OCI-M2 (cell line): ENCODE measurements around the gene BAX.

Experiments used
- DNase-seq: peaks from one replicate; lab custom pipeline; 2025; ENCODE audit not compliant: unreplicated experiment; lab: John Stamatoyannopoulos, UW

The BAX gene

DNA sequence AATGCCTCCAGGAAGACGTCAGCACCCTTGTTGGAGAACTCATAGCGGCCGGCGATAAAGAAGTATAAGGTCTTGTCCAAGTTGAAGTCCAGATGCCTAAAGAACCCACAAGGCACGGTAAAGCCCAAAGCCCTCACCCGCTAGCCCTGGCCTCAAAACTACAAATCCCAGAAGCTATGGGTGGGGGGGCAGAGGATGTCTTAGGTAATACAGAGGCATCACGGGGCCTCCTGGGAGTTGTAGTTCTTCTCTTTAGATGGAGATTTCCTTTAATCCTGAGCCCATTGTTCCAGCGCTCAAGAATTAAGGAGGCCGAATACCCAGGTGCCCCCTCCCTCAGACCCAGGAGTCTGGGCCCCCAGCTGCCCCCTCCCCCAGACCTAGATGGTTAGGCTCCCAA is 27.6 kb downstream of the BAX start:
- DNase-seq = no peak

DNA sequence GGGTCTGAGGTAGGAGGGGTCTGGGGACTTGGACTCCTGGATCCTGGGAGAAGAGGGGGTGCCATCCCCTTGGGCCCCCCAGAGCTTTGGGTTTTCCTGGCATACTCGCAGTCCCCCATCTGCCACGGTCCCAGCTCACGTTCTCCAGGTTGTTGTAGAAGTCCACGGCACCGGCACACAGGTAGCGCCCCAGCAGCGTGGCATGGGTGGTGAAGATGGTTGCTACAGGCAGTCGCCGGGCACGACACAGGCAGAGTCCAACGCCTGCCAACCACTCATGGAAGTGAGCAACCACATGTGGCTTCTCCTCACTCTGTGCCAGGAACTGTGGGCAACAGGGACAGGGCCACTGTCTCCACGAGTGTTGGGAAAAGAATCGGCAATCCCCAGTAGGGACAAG is 31.0 kb downstream of the BAX start:
- DNase-seq = no peak

DNA sequence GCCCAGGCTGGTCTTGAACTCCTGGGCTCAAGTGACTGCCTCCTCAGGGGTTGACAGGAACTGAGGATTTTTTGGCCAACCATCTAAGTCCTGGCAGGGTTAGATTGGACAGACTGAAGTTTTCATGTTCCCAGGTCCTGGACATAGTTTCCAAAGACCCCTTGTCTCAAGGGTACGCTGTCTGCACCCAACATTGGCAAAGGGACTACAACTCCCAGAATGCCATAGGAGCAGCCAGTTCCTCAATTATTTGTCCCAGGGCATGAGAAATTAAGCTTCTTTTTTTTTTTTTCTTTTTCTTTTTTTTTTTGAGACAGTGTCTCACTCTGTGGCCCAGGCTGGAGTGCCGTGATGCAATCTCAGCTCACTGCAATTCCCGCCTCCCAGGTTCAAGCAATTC is 31.5 kb downstream of the BAX start:
- DNase-seq = no peak

DNA sequence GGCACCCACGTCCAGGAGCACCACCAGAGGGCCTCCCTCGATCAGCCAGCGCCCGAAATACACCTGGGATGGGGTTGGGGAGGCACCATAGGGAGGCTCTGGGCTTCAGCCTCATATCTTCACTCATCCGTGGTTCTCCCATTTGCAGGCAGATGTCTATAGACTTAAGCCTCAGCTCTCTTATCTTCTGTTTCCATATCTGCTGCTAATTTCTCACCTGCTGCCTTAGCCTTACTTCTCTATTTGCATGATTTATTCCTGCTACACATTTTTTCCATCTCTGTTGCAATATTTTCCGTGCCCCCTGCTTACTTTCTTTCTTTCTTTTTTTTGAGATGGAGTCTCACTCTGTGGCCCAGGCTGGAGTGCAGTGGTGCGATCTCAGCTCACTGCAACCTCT is 32.6 kb downstream of the BAX start:
- no peak for DNase-seq

DNA sequence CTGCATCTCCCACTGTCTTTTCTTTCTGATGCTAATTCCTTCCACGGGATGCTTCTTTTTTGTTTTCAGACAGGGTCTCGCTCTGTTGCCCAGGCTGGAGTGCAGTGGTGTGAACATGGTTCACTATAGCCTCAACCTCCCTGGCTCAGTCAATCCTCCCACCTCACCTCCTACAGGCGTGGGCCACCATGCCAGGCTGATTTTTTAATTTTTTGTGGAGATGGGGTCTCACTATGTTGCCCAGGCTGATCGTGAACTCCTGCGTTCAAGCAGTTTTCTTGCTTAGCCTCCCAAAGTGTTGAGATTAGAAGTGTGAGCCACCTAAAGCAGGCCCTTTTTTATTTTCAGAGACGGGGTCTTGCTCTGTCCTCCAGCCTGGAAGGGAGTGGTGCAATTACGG is 33.6 kb downstream of the BAX start:
- DNase-seq = no peak

DNA sequence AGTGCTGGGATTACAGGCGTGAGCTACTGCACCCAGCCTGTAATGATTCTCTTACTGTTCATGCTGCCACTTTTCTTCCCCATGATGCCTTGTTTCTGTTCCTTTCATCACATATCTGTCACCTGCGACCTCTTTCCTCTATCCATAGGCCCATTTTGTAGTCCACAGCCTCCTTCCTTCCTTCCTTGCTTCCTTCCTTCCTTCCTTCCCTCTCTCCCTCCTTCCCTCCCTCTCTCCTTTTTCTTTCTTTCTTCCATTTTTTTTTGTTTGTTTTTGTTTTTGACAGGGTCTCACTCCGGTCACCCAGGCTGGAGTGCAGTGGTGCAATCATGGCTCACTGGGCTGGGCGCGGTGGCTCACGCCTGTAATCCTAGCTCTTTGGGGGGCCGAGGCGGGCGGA is 34.2 kb downstream of the BAX start:
- no peak for DNase-seq

DNA sequence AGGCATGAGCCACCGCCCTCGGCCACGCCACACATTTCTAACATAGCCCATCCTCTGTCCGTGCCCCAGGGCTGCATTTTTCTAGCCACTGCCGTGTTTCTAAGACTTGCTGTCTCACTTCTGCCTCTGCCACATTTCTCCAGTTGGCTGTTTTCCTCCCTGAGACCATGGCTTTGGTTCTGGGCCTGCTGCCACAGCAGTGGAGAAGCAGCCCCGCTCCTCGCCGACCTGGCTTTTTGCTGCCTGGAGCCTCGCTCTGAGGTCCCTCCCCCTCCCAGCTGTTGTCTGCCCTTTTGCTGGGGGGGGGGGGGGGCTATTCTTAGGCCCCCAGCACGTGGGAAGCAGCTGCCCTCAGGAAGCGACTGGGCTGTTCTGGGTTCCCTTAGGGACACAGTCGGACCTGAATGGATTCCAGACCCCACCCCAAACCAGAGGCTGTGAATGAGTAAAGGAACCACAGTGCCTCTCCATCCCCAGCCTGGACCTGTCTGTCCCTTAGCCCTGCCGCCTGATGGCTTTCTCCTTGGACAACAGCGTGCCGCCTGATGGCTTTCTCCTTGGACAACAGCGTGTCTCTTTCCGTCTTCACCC is 35.1 kb downstream of the BAX start:
- DNase-seq = no peak

DNA sequence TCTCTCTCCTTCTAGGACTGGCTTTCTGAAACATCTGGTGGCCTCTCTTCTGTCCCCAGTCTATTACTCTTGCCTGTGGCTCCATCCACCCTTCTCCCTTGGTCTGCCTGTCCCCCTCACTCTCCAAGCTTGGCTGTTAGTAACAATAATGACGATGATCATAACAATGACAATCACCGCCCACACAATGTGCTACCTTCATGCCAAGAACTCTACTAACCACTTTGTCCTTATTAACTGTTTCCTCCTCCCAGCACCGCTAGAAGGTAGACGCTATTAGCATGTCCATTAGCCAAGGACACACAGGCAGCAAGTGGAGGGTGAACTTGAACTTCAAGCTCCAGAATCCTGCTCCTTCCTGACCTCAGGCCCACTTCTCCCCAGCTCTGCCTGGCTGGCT is 35.7 kb downstream of the BAX start:
- DNase-seq = no peak

DNA sequence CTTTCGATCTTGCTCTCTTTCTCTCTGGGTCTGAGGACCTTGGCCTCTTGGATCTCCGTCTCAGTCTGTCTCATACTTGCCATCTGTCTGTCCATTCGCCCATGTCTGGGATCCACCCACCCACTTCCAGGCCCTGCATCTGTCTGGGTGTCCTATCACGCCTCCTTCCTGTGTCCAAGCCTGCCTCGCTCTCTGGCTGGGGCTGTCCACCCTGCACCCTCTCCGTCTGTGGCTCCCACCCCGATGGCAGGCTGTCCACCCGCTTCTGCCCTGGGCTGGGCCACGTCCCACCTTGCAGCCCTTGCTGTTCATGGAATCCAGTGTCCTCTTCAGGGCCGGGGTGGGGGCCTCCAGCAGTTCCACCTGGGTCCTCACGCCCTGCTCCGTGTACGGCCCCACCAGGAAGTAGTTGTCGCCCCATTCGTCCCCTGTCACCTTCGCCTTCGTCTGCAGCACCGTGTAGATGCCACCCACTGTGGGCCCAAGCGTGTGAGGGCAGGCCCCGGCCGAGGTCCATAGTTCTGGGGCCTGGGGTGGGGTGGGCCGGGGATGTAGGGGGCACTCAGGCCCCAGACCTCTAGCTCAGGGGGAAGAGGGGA is 36.4 kb downstream of the BAX start:
- no peak for DNase-seq

DNA sequence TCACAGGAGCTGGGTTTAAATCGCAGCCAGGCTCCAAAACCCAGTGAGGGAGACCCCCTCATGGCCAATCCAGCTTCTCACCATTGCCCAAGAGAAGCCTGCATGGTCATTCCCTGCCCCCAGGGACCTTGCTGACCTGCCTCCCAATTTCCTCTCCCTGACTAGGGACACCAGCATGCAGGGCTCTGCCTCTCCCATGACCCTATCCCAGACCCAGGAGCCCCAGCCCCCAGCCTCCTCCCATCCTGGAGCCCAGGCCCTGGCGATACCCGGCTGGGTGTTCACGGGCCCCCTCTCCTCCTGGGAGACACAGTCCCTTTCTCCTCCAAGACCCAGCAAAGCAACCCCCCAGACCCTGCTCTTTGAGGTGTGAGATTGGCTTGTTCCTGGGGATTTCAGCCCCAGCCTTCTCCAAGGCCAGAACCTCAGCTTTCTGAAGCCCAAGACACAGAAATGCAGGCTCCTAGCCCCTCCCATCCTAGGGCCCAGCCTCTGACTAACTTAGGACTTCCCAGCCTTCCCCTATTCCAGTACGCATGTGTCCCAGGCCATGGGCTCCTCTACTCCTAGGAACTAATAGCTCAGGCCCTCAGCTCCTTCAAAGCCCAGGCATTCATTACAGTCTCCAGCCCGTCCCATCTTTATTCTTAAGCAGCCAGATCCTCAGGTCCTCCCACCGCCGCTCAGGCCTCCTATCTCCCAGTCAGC is 37.4 kb downstream of the BAX start:
- DNase-seq = no peak

DNA sequence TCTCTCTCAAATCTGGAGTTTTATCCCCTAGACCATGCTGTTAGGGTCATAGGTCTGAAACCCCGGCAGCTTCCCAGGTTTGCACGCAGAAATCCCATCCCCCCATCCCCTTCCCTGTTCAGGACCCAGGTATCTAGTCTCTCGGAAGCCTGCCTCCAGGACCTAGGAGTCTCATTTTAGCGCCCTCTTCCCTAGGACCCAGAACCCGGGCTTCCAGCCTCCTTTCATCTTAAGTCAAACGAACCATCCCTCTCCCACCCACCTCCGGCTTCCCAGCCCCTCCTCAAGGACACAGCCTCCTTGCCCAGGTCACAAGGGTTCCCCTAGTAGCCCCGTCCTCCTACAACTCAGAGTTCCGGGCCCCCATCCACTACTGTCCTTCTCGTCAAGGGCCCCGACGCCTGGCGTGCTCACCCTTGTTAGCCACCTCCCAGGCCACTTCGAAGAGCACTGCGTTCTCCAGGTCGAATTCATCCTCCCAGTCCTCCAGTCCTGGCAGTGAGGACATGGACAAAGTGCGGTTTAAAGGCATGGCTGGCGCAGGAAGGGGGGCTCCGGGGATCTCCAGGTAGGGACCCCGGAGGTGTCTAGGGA is 38.0 kb downstream of the BAX start:
- DNase-seq = no peak

DNA sequence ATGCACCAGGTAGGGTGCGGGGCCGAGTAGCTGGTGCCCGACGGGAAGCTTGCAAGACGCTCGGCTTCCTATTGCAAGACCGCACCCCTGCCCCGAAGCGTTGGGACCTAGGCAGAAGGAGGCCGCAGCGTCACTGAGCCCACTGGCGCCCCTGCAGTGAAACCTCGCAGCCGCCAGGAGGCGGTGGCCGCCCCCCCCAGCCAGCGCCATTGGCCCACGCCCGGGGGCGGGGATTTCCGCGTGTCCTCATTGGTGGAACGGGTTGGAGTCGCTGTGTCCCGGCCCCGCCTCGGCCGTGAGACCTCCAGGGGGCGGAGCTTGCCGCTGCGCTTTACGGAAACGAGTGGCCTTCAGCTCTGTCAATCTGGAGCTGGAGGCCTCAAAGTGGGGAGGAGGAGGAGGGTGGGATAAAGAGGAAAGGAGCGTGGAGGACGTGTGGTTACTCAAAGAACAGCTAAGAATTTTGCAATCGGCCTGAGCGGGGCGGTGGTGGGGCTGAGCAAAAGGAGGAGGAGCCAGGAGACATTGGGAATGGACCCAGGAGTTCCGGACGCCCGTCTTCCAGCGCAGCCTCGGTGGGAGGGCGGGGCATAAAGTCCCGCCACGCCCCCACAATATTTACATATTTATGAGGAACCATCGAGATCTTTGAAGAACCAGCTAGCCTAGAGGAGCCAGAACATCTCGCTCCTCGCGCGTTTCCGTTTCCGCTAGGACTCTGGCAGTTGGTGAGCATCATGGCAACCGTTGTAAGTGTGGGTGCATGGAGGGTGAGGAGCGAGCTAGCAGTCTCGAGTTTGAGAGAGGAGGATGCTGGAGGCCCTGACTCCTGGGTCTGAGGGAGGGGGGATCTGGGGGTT is 38.7 kb downstream of the BAX start, which contains the start of the genes GYS1 and RUVBL2:
TSS of gene GYS1 (minus strand) at position 135 of the 860 bp plus-strand sequence. CDS start 197 bp downstream, outside the sequence.
TSS of gene RUVBL2 (plus strand) at position 713 of the 860 bp plus-strand sequence. CDS start at position 738, 25 bp downstream.
- peak; percentile 99 for DNase-seq

DNA sequence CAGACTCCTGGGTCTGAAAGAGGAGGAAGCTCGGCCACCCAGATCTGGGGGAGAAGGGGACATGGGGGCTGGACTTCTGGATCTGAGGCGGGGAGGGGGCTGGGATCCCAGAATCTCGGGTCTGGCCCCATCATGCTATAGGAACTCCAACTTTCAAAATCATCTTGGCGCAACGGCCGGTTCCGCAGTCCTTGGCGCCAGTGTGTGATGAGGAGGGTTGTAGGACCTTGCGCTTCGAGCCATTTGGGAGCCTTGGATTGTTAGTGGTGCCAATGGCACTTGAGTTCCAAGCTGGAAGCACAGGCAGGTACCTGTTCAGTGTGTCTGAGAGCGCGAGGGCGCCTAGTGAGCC is 39.3 kb downstream of the BAX start:
- DNase-seq = no peak

DNA sequence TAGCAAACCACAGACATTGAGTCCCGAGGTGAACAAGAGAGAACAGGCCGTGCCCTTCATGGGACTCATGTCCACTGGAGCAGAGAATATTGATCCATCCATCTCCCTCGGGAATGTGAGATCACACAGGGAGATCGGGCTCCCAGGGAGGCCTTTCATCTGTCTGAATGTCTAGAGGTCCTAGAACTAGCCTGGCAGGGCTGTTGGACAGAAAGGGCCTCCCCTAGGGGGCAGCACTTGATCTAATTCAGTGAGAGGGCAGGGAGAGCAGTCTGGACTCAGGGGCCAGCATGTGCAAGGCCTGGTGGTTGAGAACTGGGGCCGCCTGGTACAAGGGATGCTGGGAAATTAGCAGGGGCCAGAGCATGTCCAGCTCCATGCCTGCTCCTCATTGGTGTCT is 43.3 kb downstream of the BAX start:
- no peak for DNase-seq

DNA sequence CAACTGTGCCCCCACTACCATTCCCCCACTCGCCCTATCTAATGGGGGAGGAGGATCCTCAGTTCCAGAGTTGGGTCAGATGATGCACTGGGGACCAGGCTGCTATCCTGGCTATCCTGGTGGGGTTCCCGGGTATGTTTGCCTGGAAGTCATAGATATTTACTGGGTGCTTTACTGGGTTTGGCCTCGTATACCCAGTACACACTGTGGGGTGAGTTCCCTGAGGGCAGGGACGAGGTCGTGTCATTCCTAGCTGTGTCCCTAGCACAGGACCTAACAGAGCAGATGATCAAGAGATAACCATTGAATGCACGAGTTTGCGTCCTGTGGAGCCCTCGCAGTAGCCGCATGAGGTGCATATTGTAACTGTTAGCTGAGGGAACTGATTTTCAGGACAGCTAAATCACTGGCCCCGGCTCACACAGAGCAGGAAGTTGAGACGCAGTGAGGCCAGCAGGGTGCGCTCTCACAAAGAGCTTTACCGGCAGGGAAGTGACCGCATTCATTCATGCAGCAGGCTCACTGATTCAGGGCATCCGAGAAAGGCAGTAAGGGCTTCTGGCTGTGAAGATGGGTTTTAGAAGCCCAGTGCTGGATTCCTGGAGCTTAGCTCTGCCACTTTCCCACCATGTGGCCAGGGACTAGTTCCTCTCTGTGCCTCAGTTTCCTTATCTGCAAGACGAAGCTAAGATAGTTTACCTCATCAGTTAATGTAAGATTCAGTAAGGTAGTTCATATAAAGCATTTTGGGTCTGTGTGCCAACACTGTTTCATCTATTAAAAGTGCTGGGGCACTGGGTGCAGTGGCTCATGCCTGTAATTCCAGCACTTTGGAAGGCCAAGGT is 45.0 kb downstream of the BAX start:
- DNase-seq = no peak

DNA sequence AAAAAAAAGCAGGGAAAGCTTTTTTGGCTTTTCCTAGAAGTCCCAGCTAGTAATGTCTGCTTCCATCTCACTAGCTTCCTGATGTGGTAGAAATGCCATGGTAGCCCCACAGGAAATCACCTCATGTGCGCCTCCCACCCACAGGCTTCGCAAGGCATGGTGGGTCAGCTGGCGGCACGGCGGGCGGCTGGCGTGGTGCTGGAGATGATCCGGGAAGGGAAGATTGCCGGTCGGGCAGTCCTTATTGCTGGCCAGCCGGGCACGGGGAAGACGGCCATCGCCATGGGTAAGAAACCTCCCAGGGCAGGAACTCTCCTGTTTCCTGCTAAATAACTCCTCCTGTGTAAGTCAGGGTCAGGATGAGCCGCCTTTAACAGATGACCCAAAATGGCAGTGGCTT is 49.5 kb downstream of the BAX start:
- DNase-seq = no peak

DNA sequence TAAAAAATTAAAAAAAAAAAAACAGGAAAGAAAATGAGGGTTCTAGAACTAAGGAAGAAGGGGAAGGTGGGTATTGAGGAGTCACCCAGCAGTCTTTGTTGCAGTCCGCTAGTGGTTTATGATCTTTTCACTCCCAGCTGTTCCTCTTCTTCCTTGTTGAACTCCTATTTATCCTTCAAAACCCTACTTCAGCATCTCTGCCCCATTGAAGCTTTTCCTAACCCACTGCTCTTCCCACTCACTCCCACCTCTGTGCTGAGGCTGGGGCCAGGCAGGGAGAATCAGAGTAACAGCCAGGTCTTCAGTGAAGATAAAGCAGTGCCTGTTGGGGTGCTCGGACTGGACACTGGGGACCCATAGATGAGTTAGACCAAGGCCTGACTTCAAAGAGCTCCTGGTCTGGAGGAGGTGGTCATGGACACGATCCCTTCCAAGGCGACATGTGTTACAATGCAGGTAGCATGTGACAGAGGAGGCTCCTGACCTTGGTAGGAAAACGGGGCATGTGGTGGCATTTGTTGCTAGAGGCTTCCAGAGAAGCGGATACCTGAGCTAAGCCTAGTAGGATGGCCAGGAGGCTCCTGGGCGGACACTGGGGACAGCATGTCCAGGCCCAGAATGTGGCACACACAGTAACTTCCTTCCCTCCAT is 50.4 kb downstream of the BAX start:
- DNase-seq = no peak

DNA sequence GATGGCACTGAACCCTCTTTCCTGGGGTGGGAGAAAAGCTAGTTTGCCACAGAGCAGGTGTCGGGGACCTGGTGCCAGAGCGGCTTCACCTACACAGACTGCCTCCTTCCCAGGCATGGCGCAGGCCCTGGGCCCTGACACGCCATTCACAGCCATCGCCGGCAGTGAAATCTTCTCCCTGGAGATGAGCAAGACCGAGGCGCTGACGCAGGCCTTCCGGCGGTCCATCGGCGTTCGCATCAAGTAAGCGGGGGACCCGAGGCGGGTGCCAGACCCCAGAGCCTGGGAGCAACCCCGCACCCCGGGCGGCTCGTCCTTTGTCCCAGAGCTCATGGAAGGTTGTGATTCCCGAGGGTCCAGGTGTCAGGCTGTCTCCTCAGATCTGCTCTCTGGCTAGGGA is 52.2 kb downstream of the BAX start:
- no peak for DNase-seq

DNA sequence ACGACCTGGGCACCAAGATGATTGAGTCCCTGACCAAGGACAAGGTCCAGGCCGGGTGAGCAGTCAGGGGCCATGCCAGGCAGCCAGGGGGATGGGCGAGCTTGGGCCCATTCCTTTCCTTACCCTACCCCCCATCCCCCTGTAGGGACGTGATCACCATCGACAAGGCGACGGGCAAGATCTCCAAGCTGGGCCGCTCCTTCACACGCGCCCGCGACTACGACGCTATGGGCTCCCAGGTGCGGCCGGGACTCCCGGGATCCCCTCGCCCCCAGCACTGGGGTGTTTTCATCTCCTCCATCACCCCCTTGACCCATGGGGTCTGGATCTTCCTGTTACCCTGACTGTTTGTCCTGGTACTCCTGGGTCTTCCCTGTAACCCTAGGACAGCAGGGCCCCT is 55.2 kb downstream of the BAX start:
- DNase-seq = no peak

DNA sequence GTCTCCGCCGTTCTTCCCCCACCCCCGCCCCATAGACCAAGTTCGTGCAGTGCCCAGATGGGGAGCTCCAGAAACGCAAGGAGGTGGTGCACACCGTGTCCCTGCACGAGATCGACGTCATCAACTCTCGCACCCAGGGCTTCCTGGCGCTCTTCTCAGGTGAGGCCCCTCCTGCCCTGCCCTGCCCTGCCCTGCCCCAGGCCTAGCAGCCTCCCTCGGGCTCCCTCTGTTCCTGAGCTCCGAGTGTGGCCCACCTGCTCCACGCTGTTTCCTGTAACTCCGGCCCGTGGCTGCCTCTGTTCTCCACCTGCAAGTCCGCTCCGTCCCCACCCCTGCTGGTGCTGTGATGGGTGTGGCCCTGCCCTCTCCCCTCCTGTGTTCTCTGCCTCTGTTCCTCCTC is 55.8 kb downstream of the BAX start:
- DNase-seq = no peak
